ENCODE results near the gene STEEP1. TPM values are rescaled to one million over a fixed set of nuclear protein-coding genes. Genes with fewer than 3 reads are reported as not detected.

Gene STEEP1
- total RNA-seq, 1 experiment from 2014 or later = 39.2 TPM

GRCh38 chrX:119573222-119573621, 8.0 kb upstream of the STEEP1 start:
- intact Hi-C loops (cut with micrococcal nuclease; ENCODE audit: unreplicated experiment) = no loop called here
- DNase-seq (ENCODE audit: low spot score) = no peak
- H3K4me1 ChIP-seq (ENCODE audit: insufficient read depth, low read length, poor library complexity, severe bottlenecking) = peaks cover 5% of the 10 kb centered on the region
- peak overlapping the region; percentile 90 for H3K4me3 ChIP-seq (ENCODE audit: low read depth, low read length, poor library complexity, severe bottlenecking)
- ChIA-PET CTCF (no interaction called here), POLR2A (ENCODE audit: low non-redundant PET) (no interaction called here)
- no peaks in the 10 kb centered on the region for H3K27me3 ChIP-seq (replicated peaks; ENCODE audit: insufficient read depth, low read depth, low read length, poor library complexity)
- H3K27ac ChIP-seq (ENCODE audit: low read depth, low read length, poor library complexity, severe bottlenecking) = no peak overlapping the region
- no peaks in the 10 kb centered on the region for H3K9me3 ChIP-seq (ENCODE audit: low read depth, low read length, poor library complexity, severe bottlenecking)
- TF ChIP-seq CTCF (conservative IDR thresholded peaks at IDR 0.05; ENCODE audit: low read depth, low read length) (no peak), EZH2 (IDR thresholded peaks at IDR 0.05; ENCODE audit: borderline replicate concordance, low read depth, low read length, poor library complexity, severe bottlenecking) (no peak)
- peaks cover 6% of the 10 kb centered on the region for H3K36me3 ChIP-seq (ENCODE audit: insufficient read depth, low read length, poor library complexity, severe bottlenecking)
- TSS peak; percentile 81 for BruUV-seq (replicated peaks)

GRCh38 chrX:119570351-119570835, 5.2 kb upstream of the STEEP1 start:
- H3K27ac ChIP-seq (ENCODE audit: low read depth, low read length, poor library complexity, severe bottlenecking) = no peak overlapping the region
- no peak overlapping the region for H3K4me3 ChIP-seq (ENCODE audit: low read depth, low read length, poor library complexity, severe bottlenecking)
- no TSS peak for BruUV-seq (replicated peaks)
- DNase-seq (ENCODE audit: low spot score) = no peak
- no peaks in the 10 kb centered on the region for H3K27me3 ChIP-seq (replicated peaks; ENCODE audit: insufficient read depth, low read depth, low read length, poor library complexity)
- no peaks in the 10 kb centered on the region for H3K36me3 ChIP-seq (ENCODE audit: insufficient read depth, low read length, poor library complexity, severe bottlenecking)
- TF ChIP-seq CTCF (conservative IDR thresholded peaks at IDR 0.05; ENCODE audit: low read depth, low read length) (no peak), EZH2 (IDR thresholded peaks at IDR 0.05; ENCODE audit: borderline replicate concordance, low read depth, low read length, poor library complexity, severe bottlenecking) (no peak)
- no peaks in the 10 kb centered on the region for H3K4me1 ChIP-seq (ENCODE audit: insufficient read depth, low read length, poor library complexity, severe bottlenecking)
- ChIA-PET CTCF (no interaction called here), POLR2A (ENCODE audit: low non-redundant PET) (no interaction called here)
- H3K9me3 ChIP-seq (ENCODE audit: low read depth, low read length, poor library complexity, severe bottlenecking) = no peaks in the 10 kb centered on the region
- intact Hi-C loops (cut with micrococcal nuclease; ENCODE audit: unreplicated experiment) = no loop called here

GRCh38 chrX:119552508-119552907, 12.7 kb downstream of the STEEP1 start:
- ChIA-PET POLR2A (ENCODE audit: low non-redundant PET) (no interaction called here), CTCF (no interaction called here)
- Histone ChIP-seq H3K4me3 (ENCODE audit: low read depth, low read length, poor library complexity, severe bottlenecking) (no peak overlapping the region), H3K36me3 (ENCODE audit: insufficient read depth, low read length, poor library complexity, severe bottlenecking) (no peaks in the 10 kb centered on the region), H3K9me3 (ENCODE audit: low read depth, low read length, poor library complexity, severe bottlenecking) (no peaks in the 10 kb centered on the region), H3K27me3 (replicated peaks; ENCODE audit: insufficient read depth, low read depth, low read length, poor library complexity) (no peaks in the 10 kb centered on the region), H3K4me1 (ENCODE audit: insufficient read depth, low read length, poor library complexity, severe bottlenecking) (no peaks in the 10 kb centered on the region), H3K27ac (ENCODE audit: low read depth, low read length, poor library complexity, severe bottlenecking) (no peak overlapping the region)
- TF ChIP-seq CTCF (conservative IDR thresholded peaks at IDR 0.05; ENCODE audit: low read depth, low read length) (no peak), EZH2 (IDR thresholded peaks at IDR 0.05; ENCODE audit: borderline replicate concordance, low read depth, low read length, poor library complexity, severe bottlenecking) (no peak)
- DNase-seq (ENCODE audit: low spot score) = no peak
- intact Hi-C loops (cut with micrococcal nuclease; ENCODE audit: unreplicated experiment) = no loop called here
- BruUV-seq (replicated peaks) = no TSS peak
